CD4-positive, CD25-positive, alpha-beta regulatory T cell (primary cell): ENCODE measurements around the gene GLTPD2. TPM values are rescaled to one million over a fixed set of nuclear protein-coding genes. Genes with fewer than 3 reads are reported as not detected.

Source experiments
- ATAC-seq, 2 donors: fragments of 150-1000 bp; cut with Tn5 transposase; one replicate each; pipeline ENCODE4 v1.10.0; 2021; ENCODE audit warnings: low read depth in 2 of 2, moderate number of reproducible peaks in 2 of 2, moderate library complexity in 1 of 2
- DNase-seq, 3 donors: peaks; one replicate each; pipeline versions ENCODE4 v3.0.0 to v3.0.0-alpha.2; 2012 to 2022; ENCODE audit warnings: mixed read lengths in 1 of 3
- H3K27ac ChIP-seq: one replicate; pipeline ENCODE4 v1.7.0; 2013; ENCODE audit warnings: mild to moderate bottlenecking, low read length; ENCODE audit not compliant: insufficient read depth, poor library complexity, severe bottlenecking
- H3K27me3 ChIP-seq: one replicate; pipeline ENCODE4 v1.7.0; 2013; ENCODE audit warnings: low read length; ENCODE audit not compliant: control insufficient read depth, insufficient read depth
- H3K36me3 ChIP-seq: one replicate; pipeline ENCODE4 v1.7.0; 2013; ENCODE audit warnings: mild to moderate bottlenecking, low read length, moderate library complexity; ENCODE audit not compliant: control insufficient read depth, insufficient read depth
- H3K4me1 ChIP-seq: 2 replicates; pipeline ENCODE4 v1.7.0; 2013; ENCODE audit warnings: mild to moderate bottlenecking, low read length; ENCODE audit not compliant: insufficient read depth, control insufficient read depth, poor library complexity, severe bottlenecking
- H3K4me3 ChIP-seq: one replicate; pipeline ENCODE4 v1.7.0; 2013; ENCODE audit warnings: low read depth, mild to moderate bottlenecking, low read length, moderate library complexity
- H3K9me3 ChIP-seq, 2 experiments: 1 replicate in 1 of 2; 2 replicates in 1 of 2; pipeline ENCODE4 v1.7.0; 2013; ENCODE audit warnings: low read length in 2 of 2, mild to moderate bottlenecking in 1 of 2, moderate library complexity in 1 of 2; ENCODE audit not compliant: control insufficient read depth in 2 of 2
- H3K27ac Mint-ChIP-seq, 3 donors: one replicate each; pipeline ENCODE4 v1.8.0; 2020 to 2022; ENCODE audit warnings: mild to moderate bottlenecking in 3 of 3, mixed read lengths in 3 of 3, moderate library complexity in 2 of 3
- H3K27me3 Mint-ChIP-seq: one replicate; pipeline ENCODE4 v1.8.0; 2022; ENCODE audit warnings: mild to moderate bottlenecking, mixed read lengths
- H3K36me3 Mint-ChIP-seq: one replicate; pipeline ENCODE4 v1.8.0; 2020; ENCODE audit warnings: mixed read lengths
- H3K4me1 Mint-ChIP-seq, 4 donors: one replicate each; pipeline ENCODE4 v1.8.0; 2020 to 2022; ENCODE audit warnings: mixed read lengths in 4 of 4, mild to moderate bottlenecking in 1 of 4
- H3K4me3 Mint-ChIP-seq, 4 donors: one replicate each; pipeline ENCODE4 v1.8.0; 2020 to 2022; ENCODE audit warnings: mild to moderate bottlenecking in 4 of 4, mixed read lengths in 4 of 4, moderate library complexity in 3 of 4
- H3K9me3 Mint-ChIP-seq, 7 donors: one replicate each; pipeline ENCODE4 v1.8.0; 2020 to 2022; ENCODE audit warnings: mixed read lengths in 7 of 7, mild to moderate bottlenecking in 3 of 7, moderate library complexity in 2 of 7
- polyA plus RNA-seq, 4 donors: library from polyadenylated mRNA; unstranded; fragments of 300-500 nt; fragmentation: Illumina TruSeq; gene quantifications; one replicate each; pipeline ENCODE4 v1.2.3, GENCODE V29; 2021
- total RNA-seq: library from RNA; stranded (reverse); gene quantifications from one replicate; pipeline ENCODE4 v1.2.3, GENCODE V29; 2022

The GLTPD2 gene
- total and polyA plus RNA-seq, 5 donors from 2014 or later: 0.39 to 0.43 TPM; not detected in 3

DNA sequence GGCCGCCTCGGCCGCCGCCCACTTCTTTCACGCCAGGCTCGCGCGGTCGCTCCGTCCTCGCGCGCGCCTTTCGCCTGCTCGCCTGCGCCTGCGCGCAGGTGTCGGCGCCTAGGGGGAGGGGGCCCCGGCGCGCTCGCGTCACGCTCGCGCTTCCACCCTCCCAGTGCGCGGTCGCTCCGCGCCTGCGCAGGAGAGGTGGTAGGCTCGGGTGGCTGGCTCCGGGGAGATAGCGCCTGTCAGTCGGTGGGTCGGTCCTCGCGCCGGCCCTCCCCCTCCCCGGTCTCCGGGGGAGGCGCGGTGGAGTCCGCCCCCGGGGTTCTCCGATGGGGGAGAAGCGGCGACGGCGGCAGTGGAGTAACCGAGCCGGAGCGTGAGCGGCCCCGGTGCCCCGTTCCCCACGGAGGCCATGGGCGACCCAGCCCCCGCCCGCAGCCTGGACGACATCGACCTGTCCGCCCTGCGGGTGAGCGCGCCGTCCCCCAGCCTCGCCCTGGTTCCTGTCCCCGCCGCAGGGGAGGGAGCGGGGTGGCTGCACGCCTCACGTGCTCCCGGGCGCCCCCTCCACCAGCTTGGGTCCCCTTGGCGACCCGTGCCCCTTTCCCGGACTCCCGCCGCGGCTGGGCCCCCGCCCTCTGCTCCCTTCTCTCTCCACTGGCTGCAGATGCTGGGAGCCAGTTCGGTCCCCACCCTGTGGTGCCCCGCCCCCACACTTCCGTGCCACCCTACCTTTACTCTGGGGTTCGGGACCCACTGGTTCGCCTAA is 44.6 kb downstream of the GLTPD2 start, which contains the start of gene MINK1:
MINK1 (plus strand) TSS at position 163 of the 763 bp plus-strand sequence; CDS start at position 407, 244 bp downstream.
- H3K4me3 ChIP-seq: peak within 1 kb of the TSS; percentile 89

GRCh38 chr17:4833941-4834680 is 45.3 kb downstream of the GLTPD2 start:
- H3K27me3 Mint-ChIP-seq: peaks cover 11% of the 10 kb centered on the region
- H3K27ac Mint-ChIP-seq: peak overlapping the region; percentile 78 to 98 (median 93)

More for the DNA sequence above, 44.6 kb downstream of the GLTPD2 start, which contains the start of gene MINK1:
- Mint-ChIP-seq H3K9me3 (no peaks in the 10 kb centered on the region), H3K36me3 (peaks cover 17% of the 10 kb centered on the region), H3K27ac (peak within 1 kb of the TSS; percentile 89 to 98 (median 93)), H3K4me3 (peak within 1 kb of the TSS; percentile 89 to 98 (median 96)), H3K4me1 (peaks cover 23 to 42% (median 34%) of the 10 kb centered on the region in 4 donors), H3K27me3 (peaks cover 11% of the 10 kb centered on the region)
- no peaks in the 10 kb centered on the region for H3K27me3 ChIP-seq
- H3K9me3 ChIP-seq: no peaks in the 10 kb centered on the region
- H3K36me3 ChIP-seq: peaks cover 9% of the 10 kb centered on the region
- DNase-seq: peak; percentile 87 to 95 (median 89)
- peaks cover 36% of the 10 kb centered on the region for H3K4me1 ChIP-seq
- peak; percentile 88 to 89 for ATAC-seq
- peak within 1 kb of the TSS; percentile 88 for H3K27ac ChIP-seq

GRCh38 chr17:4834681-4835020 is 45.9 kb downstream of the GLTPD2 start:
- peak overlapping the region; percentile 89 to 98 (median 96) for H3K4me3 Mint-ChIP-seq
- H3K9me3 ChIP-seq: no peaks in the 10 kb centered on the region
- peaks cover 9% of the 10 kb centered on the region for H3K36me3 ChIP-seq
- peaks cover 11% of the 10 kb centered on the region for H3K27me3 Mint-ChIP-seq
- H3K27ac Mint-ChIP-seq: peak overlapping the region; percentile 78 to 98 (median 93)
- H3K4me1 ChIP-seq: peaks cover 38% of the 10 kb centered on the region
- peaks cover 16% of the 10 kb centered on the region for H3K36me3 Mint-ChIP-seq
- no peaks in the 10 kb centered on the region for H3K27me3 ChIP-seq
- peak overlapping the region; percentile 88 for H3K27ac ChIP-seq
- DNase-seq (no peak), ATAC-seq (no peak)
- H3K4me3 ChIP-seq: peak overlapping the region; percentile 89
- H3K4me1 Mint-ChIP-seq: peaks cover 28 to 55% (median 44%) of the 10 kb centered on the region in 4 donors
- H3K9me3 Mint-ChIP-seq: no peaks in the 10 kb centered on the region

More at GRCh38 chr17:4833941-4834680, 45.3 kb downstream of the GLTPD2 start:
- Mint-ChIP-seq H3K4me1 (peaks cover 23 to 50% (median 39%) of the 10 kb centered on the region in 4 donors), H3K4me3 (peak overlapping the region; percentile 89 to 98 (median 96)), H3K36me3 (peaks cover 16% of the 10 kb centered on the region), H3K9me3 (no peaks in the 10 kb centered on the region)
- peak overlapping the region; percentile 89 for H3K4me3 ChIP-seq
- peaks cover 9% of the 10 kb centered on the region for H3K36me3 ChIP-seq
- peaks cover 38% of the 10 kb centered on the region for H3K4me1 ChIP-seq
- H3K9me3 ChIP-seq: no peaks in the 10 kb centered on the region
- peak overlapping the region; percentile 88 for H3K27ac ChIP-seq
- DNase-seq: peak in 2 of 3 donors; percentile 5 to 26
- no peaks in the 10 kb centered on the region for H3K27me3 ChIP-seq
- no peak for ATAC-seq

GRCh38 chr17:4836221-4836620 is 47.5 kb downstream of the GLTPD2 start:
- Histone ChIP-seq H3K4me1 (peaks cover 52% of the 10 kb centered on the region), H3K27ac (peak overlapping the region; percentile 88)
- peaks cover 16% of the 10 kb centered on the region for H3K36me3 Mint-ChIP-seq

DNA sequence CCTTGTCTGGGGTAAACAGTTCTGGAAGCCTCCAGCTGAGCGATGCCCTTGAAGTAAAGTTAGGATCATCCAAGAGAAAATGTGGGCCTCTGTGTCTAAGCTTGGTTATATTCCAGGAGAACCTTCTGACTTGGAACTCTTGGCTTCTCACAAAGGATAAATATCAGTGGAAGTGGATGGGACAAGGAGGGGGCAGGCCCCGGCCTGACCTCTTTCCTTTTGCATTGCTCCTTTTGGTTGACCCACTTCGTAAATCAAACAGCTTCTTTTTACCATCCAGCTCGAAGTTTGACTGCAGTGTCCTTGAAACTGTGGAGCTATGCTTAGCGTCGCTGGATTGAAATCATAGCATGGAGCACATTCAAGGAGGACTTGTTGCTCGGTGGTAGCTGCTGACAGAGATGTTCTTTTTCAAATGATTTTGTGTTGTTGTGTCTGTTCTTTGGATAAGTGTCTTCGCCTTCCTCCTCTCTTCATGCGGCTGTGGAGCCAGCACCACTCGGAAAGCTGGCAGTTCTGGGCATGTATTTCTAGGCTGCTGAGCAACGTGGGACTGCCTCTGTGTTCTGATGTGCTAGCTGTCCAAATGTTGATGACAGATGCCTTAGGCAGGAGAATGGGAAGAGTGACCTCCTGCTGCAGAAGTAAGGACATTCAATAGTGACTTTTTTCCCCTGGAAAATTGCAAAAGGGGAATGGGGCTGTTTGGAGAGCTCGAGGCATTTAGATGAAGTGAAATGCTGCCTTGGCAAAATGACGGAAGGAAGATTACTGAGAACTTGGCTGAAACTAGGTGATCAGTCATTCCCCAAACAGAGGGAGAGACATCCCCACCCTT is 48.9 kb downstream of the GLTPD2 start:
- Mint-ChIP-seq H3K36me3 (peaks cover 16% of the 10 kb centered on the region), H3K4me1 (peaks cover 44 to 83% (median 68%) of the 10 kb centered on the region in 4 donors), H3K27ac (peak overlapping the region in 1 of 3 donors; percentile 54), H3K9me3 (no peaks in the 10 kb centered on the region), H3K27me3 (peaks cover 11% of the 10 kb centered on the region), H3K4me3 (peak overlapping the region in 3 of 4 donors; percentile 17 to 70 (median 22))
- Histone ChIP-seq H3K4me1 (peaks cover 57% of the 10 kb centered on the region), H3K9me3 (no peaks in the 10 kb centered on the region), H3K27me3 (no peaks in the 10 kb centered on the region), H3K4me3 (no peak overlapping the region), H3K36me3 (peaks cover 9% of the 10 kb centered on the region), H3K27ac (no peak overlapping the region)
- ATAC-seq (no peak), DNase-seq (no peak)

More at GRCh38 chr17:4836221-4836620, 47.5 kb downstream of the GLTPD2 start:
- peak overlapping the region; percentile 58 for H3K4me3 ChIP-seq
- Mint-ChIP-seq H3K4me1 (peaks cover 44 to 71% (median 60%) of the 10 kb centered on the region in 4 donors), H3K9me3 (no peaks in the 10 kb centered on the region), H3K27ac (peak overlapping the region in 2 of 3 donors; percentile 66 to 93), H3K27me3 (peaks cover 11% of the 10 kb centered on the region), H3K4me3 (peak overlapping the region; percentile 89 to 98 (median 96))
- DNase-seq (no peak), ATAC-seq (no peak)
- peaks cover 9% of the 10 kb centered on the region for H3K36me3 ChIP-seq
- no peaks in the 10 kb centered on the region for H3K9me3 ChIP-seq
- no peaks in the 10 kb centered on the region for H3K27me3 ChIP-seq

DNA sequence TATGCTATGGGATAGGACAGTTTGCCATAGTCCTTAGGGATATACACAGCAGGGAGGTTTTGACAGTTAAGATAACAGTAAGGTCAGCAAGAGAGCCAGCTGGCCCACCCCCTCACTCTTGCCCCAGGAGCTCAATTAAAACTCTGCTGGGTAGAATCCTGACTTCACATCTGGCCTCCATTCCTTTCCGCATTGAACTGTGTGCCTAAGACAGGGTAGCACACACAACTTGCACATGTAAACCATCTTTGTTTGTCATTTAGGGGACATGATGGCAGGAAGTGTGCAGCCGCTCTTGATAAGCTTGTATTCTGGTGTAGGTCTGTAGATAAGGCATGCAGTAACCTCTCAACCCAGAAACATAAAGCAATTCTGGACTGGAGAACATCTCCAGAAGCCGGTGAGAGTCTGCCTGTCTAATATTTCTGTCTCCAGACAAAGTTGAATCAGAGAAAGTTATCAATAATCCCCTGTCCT is 49.6 kb downstream of the GLTPD2 start:
- Histone ChIP-seq H3K27ac (no peak overlapping the region), H3K4me1 (peaks cover 58% of the 10 kb centered on the region), H3K4me3 (no peak overlapping the region), H3K36me3 (peaks cover 9% of the 10 kb centered on the region), H3K9me3 (no peaks in the 10 kb centered on the region), H3K27me3 (no peaks in the 10 kb centered on the region)
- Mint-ChIP-seq H3K36me3 (peaks cover 16% of the 10 kb centered on the region), H3K9me3 (no peaks in the 10 kb centered on the region), H3K27ac (no peak overlapping the region), H3K4me1 (peaks cover 44 to 89% (median 72%) of the 10 kb centered on the region in 4 donors), H3K4me3 (peak overlapping the region in 2 of 4 donors; percentile 22 to 70), H3K27me3 (peaks cover 11% of the 10 kb centered on the region)
- DNase-seq (no peak), ATAC-seq (no peak)

DNA sequence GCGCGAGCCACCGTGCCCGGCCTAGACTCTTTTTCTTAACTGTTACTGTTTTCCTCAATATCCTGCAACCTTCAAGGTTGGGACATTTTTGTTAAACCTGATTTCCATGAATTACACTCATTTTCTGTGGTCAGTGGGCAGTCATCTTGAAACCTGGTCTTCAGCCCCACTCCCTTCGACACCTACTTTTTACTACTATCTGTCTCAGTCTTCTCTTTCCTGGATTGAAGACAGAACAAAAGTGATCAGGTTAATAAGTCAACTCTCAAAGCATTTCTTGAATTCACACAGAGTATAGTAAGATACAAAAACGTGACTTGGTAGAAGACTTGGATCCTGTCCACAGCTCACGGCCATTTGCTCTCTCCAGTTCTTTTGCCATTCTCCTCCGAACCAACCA is 50.5 kb downstream of the GLTPD2 start:
- ATAC-seq: no peak
- H3K4me3 ChIP-seq: no peak overlapping the region
- peak overlapping the region in 1 of 3 donors; percentile 78 for H3K27ac Mint-ChIP-seq
- H3K27me3 Mint-ChIP-seq: peaks cover 6% of the 10 kb centered on the region
- no peaks in the 10 kb centered on the region for H3K27me3 ChIP-seq
- H3K9me3 ChIP-seq: no peaks in the 10 kb centered on the region
- peaks cover 9% of the 10 kb centered on the region for H3K36me3 ChIP-seq
- H3K4me3 Mint-ChIP-seq: peak overlapping the region in 2 of 4 donors; percentile 36 to 76
- H3K4me1 ChIP-seq: peaks cover 54% of the 10 kb centered on the region
- no peak for DNase-seq
- H3K9me3 Mint-ChIP-seq: no peaks in the 10 kb centered on the region
- peaks cover 17% of the 10 kb centered on the region for H3K36me3 Mint-ChIP-seq
- H3K27ac ChIP-seq: no peak overlapping the region
- peaks cover 42 to 92% (median 71%) of the 10 kb centered on the region in 4 donors for H3K4me1 Mint-ChIP-seq
